HG02840 (cell line): ENCODE data around the gene CEP350.

ENCODE experiments used
- ATAC-seq: cut with Tn5 transposase; IDR thresholded peaks from one replicate; pipeline ENCODE4 v1.9.1; 2021; ENCODE audit warnings: mild to moderate bottlenecking, moderate library complexity, moderate number of reproducible peaks; ENCODE audit not compliant: unreplicated experiment, low FRiP score

The CEP350 gene

GRCh38 chr1:179954493-179955286, at the start of gene CEP350:
CEP350 (plus strand) TSS chr1:179954810; CDS start chr1:179986182, 31,372 bp downstream.
- ATAC-seq = peak; percentile 89

- no peak for ATAC-seq
Measured at GRCh38 chr1:179910934-179911333, 43.7 kb upstream of the CEP350 start.

GRCh38 chr1:179911812-179912211, 42.8 kb upstream of the CEP350 start:
- ATAC-seq = no peak

GRCh38 chr1:179917601-179918429, 36.8 kb upstream of the CEP350 start:
- ATAC-seq = no peak

GRCh38 chr1:179921472-179921871, 33.1 kb upstream of the CEP350 start:
- no peak for ATAC-seq

- no peak for ATAC-seq
Measured at GRCh38 chr1:179921981-179922872, 32.4 kb upstream of the CEP350 start.

- no peak for ATAC-seq
Measured at GRCh38 chr1:179923029-179923428, 31.6 kb upstream of the CEP350 start.

GRCh38 chr1:179924268-179924667, 30.3 kb upstream of the CEP350 start:
- ATAC-seq = peak; percentile 73

- ATAC-seq = no peak
Measured at GRCh38 chr1:179925302-179925701, 29.3 kb upstream of the CEP350 start.

- no peak for ATAC-seq
Measured at GRCh38 chr1:179925922-179926849, 28.4 kb upstream of the CEP350 start.

GRCh38 chr1:179926850-179927205, 27.8 kb upstream of the CEP350 start:
- ATAC-seq = no peak

GRCh38 chr1:179929955-179930798, 24.4 kb upstream of the CEP350 start:
- ATAC-seq = no peak

- ATAC-seq = no peak
Measured at GRCh38 chr1:179930867-179931266, 23.7 kb upstream of the CEP350 start.

- ATAC-seq = no peak
Measured at GRCh38 chr1:179933219-179933618, 21.4 kb upstream of the CEP350 start.

- ATAC-seq = no peak
Measured at GRCh38 chr1:179935909-179936496, 18.6 kb upstream of the CEP350 start.

- no peak for ATAC-seq
Measured at GRCh38 chr1:179937668-179938254, 16.8 kb upstream of the CEP350 start.

- ATAC-seq = no peak
Measured at GRCh38 chr1:179938752-179939151, 15.9 kb upstream of the CEP350 start.

GRCh38 chr1:179939941-179940340, 14.7 kb upstream of the CEP350 start:
- no peak for ATAC-seq
